D341Med (cell line): Measurements from ENCODE around the gene SHB.
"Not testable (repeated sequence)": the region's sequence is repeated elsewhere in the genome, so short reads cannot be mapped to it uniquely, and the experiment has no call there.

Experiments
- DNase-seq: peaks from one replicate; pipeline ENCODE4 v3.0.0; 2012; ENCODE audit warnings: low spot score

Gene SHB

DNA sequence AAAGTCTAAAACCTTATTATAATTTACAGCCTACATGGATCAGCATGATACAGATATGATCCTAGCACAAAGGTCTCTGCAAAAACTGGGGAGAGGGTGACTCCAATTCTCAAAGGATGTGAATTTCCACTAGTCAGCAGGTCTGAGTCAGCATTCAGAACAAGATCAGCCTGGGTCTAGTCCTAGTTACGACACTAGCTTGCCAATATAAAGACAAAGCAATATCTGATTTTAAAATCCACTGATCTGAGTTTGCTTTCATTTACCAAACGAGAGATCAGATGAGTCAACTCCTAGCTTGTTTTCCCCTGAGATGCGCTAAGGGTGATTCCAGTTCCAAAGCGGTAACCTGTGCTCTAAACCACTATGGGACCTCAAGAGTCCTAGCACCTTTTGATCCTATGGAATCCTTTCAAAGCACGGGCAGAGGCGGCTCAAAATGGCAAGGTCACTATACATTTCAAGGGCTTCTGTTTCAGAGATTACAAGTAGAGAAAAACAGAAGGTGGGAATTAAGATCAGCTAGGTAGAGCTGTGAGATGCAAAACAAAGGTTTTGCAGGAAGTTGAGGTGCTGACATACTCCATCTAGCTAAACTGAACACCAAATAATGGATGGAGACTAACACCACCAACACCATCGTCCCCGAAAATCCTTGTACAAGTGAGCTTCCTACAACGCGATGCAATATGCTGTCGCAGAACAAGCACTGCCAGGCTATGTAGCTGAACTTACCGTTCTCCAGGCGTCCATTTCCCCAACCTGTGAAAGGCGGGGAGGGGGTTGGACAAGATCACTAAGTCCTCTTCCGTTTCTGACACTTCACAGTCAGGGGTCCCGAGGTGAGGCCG is 166.0 kb downstream of the SHB start:
- peak; percentile 4 for DNase-seq

DNA sequence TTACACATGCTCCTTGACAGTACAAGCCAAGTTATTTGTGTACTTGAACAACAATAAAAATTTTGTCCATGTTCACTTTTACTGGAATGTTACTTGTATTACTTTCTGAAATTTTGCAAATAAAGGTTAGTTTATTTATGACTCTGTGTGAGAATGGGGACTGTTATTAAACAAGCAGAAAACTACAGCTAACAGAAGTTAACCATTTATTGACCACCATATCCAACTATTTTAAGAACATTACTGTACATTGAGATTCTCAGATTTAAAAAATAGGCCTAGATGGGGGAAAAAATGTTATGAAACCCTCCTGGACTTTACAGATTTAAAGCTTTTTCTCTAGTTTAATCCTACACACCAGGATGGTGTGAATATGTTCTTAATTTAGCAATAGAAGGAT is 166.9 kb downstream of the SHB start:
- DNase-seq, result no peak

DNA sequence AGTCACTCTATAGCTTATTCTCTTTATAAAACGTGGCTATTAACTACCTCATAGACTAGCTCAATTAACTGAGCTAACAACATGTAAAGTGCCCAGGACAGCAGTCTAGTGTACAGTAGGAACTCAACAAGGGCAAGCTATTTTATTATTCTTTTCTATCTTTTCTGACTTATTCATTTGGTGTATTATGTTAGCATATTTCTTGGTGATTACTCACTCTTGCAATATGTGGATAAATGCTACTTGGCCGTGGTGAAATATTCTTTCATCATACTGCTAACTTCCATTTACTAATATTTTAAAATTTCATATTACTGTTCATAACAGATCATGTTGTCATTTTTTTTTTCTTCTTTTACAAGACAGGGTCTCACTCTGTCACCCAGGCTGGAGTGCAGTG is 170.0 kb downstream of the SHB start:
- DNase-seq, result no peak

- DNase-seq, result no peak
Measured at GRCh38 chr9:37897665-37898064, 171.4 kb downstream of the SHB start.

GRCh38 chr9:37892063-37892462 is 177.0 kb downstream of the SHB start:
- DNase-seq, result no peak

GRCh38 chr9:37891042-37891441 is 178.0 kb downstream of the SHB start:
- not testable (repeated sequence) for DNase-seq

DNA sequence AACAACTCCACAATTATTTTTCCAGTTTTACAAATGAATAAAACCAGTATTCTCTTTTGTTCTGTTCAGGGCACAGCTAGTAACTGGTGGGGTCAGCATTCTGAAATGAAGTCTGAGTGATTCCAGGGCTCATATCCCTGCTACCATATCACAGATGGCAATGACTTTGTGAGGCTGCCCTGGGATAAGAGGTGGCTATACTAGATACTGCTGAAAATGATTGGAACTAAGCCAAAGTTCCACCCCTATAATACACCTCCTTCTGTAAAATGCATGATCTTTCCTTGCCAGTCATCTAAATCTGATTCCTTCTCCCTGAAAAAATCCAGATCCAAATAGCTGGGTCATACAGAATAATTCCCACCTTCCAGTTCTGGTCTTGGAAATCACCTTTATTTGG is 179.5 kb downstream of the SHB start:
- no peak for DNase-seq

GRCh38 chr9:37887977-37888583 is 180.9 kb downstream of the SHB start:
- not testable (repeated sequence) for DNase-seq

DNA sequence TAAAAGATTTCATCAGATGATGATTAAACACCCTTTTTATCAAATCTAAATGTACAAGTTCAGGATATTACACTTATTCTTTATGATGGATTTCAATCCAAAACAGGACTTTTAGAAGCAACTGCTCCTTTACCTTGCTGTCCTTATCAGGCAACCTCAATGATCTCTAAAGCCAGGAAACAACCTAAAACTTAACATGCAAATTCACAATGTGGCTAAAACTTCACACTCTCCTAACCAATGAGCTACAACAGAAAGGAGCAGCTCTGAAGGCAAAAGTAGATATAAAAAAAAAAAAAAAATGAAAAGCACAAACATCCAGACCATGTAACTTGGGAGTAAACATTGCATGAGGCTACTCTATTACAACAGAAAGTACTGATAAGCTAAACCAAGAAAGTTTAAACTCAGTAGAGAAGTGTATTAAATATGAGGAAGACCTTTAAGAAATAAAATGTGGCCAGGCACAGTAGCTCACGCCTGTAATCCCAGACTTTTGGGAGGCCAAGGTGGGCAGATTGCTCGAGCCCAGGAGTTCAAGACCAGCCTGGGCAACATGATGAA is 188.0 kb downstream of the SHB start:
- DNase-seq, result no peak

- DNase-seq, result no peak
Measured at GRCh38 chr9:37876376-37876775, 192.7 kb downstream of the SHB start.

GRCh38 chr9:37873955-37874354 is 195.1 kb downstream of the SHB start:
- DNase-seq, result no peak

DNA sequence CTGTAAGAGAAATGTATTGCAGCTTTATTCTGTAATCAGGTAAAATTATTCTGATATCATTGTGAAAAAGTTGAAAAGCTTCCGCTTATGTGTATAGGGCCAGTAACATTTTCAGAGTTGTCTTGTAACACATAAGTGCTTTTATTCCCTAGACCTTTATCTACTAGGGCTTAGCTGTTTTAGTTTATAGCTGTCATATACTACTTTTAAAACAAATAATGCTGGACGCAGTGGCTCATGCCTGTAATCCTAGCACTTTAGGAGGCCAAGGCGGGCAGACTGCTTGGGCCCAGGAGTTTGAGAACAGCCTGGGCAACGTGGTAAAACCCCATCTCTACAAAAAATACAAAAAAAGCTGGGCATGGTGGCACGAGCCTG is 198.2 kb downstream of the SHB start:
- no peak for DNase-seq

DNA sequence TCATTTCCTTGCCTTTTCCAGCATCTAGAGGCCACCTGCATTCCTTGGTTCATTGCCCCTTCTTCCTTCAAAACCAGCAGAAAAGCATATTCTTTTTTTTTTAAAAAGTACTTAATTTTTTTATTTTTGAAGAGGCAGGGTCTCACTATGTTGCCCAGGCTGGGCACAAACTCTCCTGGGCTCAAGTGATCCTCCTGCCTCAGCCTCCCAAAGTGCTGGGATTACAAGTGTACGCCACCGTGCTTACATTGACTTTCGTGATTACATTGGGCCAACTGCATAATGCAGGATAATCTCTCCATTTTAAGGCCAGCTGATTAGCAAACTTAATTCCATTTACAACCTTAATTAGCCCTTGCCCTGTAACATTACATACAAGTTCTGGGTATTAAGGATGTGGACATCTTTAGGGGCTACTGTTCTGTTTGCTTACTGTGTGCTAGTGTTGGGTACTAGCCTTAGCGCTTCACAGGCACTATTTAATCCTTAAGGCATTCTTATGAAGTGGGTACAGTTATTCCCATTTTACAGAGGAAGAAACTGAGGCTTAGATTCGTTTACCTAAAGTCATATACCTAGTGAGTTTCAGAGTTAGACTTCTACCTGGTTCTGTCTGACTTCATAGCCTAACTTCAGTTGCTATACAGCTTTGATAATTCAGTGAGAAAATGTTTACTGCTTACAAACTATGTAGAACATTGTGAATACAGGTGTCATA is 198.8 kb downstream of the SHB start:
- DNase-seq, result no peak
